Adrenal gland (tissue), 5 donors: ENCODE measurements around the gene AHDC1.

Source experiments
- CTCF ChIP-seq, 6 experiments: fragments of 450-650 bp in 4 of 6; fragments of 200-600 bp in 2 of 6; sonication (generic) in 1 of 6; IDR thresholded peaks; 1 replicate in 5 of 6; 2 replicates in 1 of 6; pipeline versions ENCODE4 v1.5.1 to v1.8.0; 2016 to 2021; ENCODE audit warnings: antibody characterized with exemption in 6 of 6, mild to moderate bottlenecking in 2 of 6, moderate library complexity in 1 of 6
- POLR2A ChIP-seq, 2 donors: fragments of 450-650 bp; IDR thresholded peaks; one replicate each; pipeline ENCODE4 v1.6.1; 2017; ENCODE audit warnings: antibody characterized with exemption in 2 of 2, mild to moderate bottlenecking in 2 of 2, moderate library complexity in 1 of 2
- donor health status: DM: no; HTN: no; CAD: no.

- no peak for TF ChIP-seq CTCF (IDR thresholded peaks at IDR 0.05)
- TF ChIP-seq POLR2A (IDR thresholded peaks at IDR 0.05), result no peak
Measured at GRCh38 chr1:27545876-27546275, 58.1 kb downstream of the AHDC1 start.
